ENCODE data around the gene CLEC14A. TPM values are rescaled to one million over a fixed set of nuclear protein-coding genes. Genes with fewer than 3 reads are reported as not detected.

CLEC14A gene
- total RNA-seq, 1 donor from 2014 or later, result 42.2 TPM

GRCh38 chr14:38205949-38206665, 49.8 kb downstream of the CLEC14A start:
- no peak for DNase-seq

GRCh38 chr14:38205119-38205813, 50.6 kb downstream of the CLEC14A start:
- no peak for DNase-seq

GRCh38 chr14:38204719-38205115, 51.2 kb downstream of the CLEC14A start:
- DNase-seq, result no peak

Other genes with a start within 250 kb of the CLEC14A start
- gene SSTR1, start 48.2 kb downstream of the CLEC14A start, total RNA-seq, result 0.21 TPM

Data from tongue (tissue), 2 donors.